LHCN-M2 (cell line): ENCODE data around the gene ERCC5. TPM values are rescaled to one million over a fixed set of nuclear protein-coding genes. Genes with fewer than 3 reads are reported as not detected.

Source experiments
- DNase-seq: peaks from one replicate; pipeline ENCODE4 v3.0.0-alpha.2; 2012; ENCODE audit warnings: low read depth
- total RNA-seq: library from RNA; depleted of rRNA; stranded (reverse); fragments of >200 nt; gene quantifications from 2 replicates; pipeline ENCODE4 v1.2.3, GENCODE V29; 2014; rRNA removed

Gene ERCC5
- total RNA-seq, 1 experiment from 2014 or later: 56.8 TPM

DNA sequence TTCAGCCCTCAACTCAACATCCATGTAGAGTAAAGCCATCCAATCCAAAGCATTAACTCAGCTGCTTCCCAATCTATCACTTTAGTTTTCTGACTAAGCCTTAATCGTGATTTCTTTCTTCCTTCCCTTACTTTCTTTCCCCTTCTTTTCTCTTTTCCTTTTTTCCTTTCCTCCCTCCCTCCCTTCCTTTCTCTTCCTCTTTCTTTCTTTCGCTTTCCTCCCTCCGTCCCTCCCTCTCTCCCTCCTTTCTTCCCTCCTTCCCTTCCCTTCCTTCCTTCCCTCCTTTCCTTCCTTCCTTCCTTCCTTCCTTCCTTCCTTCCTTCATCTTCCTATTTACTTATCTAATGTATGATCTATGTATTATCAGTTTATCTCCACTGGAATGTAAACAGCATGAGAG lies 71.2 kb downstream of the ERCC5 start:
- no peak for DNase-seq

DNA sequence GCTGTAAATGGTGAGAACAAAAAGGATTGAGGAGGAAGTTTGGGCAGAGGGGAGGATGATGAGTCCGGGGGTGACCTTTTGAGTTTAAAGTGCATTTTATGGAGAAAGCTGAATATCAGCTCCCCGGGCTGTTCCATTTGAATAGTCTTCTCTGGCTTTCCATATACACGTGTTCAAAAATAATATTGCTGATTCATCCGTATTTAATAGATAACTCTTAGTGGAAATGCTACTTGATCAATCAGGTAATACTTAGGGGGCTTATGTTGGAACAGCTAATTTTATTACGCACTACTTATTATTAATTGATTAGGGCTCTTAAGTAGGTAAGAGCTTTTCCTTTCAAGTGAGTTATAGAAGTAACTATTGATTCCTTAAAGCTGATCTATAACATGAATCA lies 76.4 kb downstream of the ERCC5 start:
- DNase-seq: no peak

Other genes with a start within 250 kb of the ERCC5 start
- 56.9 and 57.3 TPM in 2 replicates for gene TPP2, start 249.0 kb upstream of the ERCC5 start, total RNA-seq
- gene METTL21C, start 151.0 kb upstream of the ERCC5 start, total RNA-seq: not detected in 2 replicates
- gene TEX30, start 72.2 kb upstream of the ERCC5 start, total RNA-seq: 34.6 and 36.3 TPM in 2 replicates
- 10.6 and 11.5 TPM in 2 replicates for gene POGLUT2, start 47.1 kb upstream of the ERCC5 start, total RNA-seq
- 16.8 and 19.7 TPM in 2 replicates for gene BIVM, start 46.9 kb upstream of the ERCC5 start, total RNA-seq
- not detected in 2 replicates for gene SLC10A2, start 220.4 kb downstream of the ERCC5 start, total RNA-seq